ENCODE results near the gene OR8H3. TPM values are rescaled to one million over a fixed set of nuclear protein-coding genes. Genes with fewer than 3 reads are reported as not detected.

The OR8H3 gene, protein sequence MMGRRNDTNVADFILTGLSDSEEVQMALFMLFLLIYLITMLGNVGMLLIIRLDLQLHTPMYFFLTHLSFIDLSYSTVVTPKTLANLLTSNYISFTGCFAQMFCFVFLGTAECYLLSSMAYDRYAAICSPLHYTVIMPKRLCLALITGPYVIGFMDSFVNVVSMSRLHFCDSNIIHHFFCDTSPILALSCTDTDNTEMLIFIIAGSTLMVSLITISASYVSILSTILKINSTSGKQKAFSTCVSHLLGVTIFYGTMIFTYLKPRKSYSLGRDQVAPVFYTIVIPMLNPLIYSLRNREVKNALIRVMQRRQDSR
- polyA plus RNA-seq (2013, experiment 1 of 2), result not detected
- polyA plus RNA-seq (2013, experiment 2 of 2), result not detected

DNA sequence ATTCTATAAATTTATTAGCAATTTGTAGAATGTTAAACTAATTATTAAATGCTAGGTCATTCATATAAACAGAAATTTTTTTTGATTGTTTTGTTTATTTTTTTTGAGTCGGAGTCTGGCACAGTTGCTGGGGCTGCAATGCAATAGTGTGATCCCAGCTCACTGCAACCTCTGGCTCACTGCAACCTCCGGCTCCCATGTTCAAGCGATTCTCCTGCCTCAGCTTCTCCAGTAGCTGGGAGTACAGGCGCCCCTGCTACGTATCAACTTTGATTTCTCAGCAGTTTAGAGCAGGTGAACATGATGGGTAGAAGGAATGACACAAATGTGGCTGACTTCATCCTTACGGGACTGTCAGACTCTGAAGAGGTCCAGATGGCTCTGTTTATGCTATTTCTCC is at the start of gene OR8H3:
Gene OR8H3 (plus strand): TSS at position 301 of the 400 bp plus-strand sequence. CDS start 0 bp downstream, at position 301.
- H3K36me3 ChIP-seq (ENCODE audit: control insufficient read depth in 1 of 2, insufficient read depth in 2 of 2, low read depth in 1 of 2, low read length in 2 of 2), result no peaks in the 10 kb centered on the region
- no peak within 1 kb of the TSS for H2AK5ac ChIP-seq (ENCODE audit: low read length, severe bottlenecking)
- H2AFZ ChIP-seq (ENCODE audit: low read depth, low read length), result no peak within 1 kb of the TSS
- H2BK12ac ChIP-seq (ENCODE audit: low read length in 2 of 2), result no peak within 1 kb of the TSS
- H3K4me1 ChIP-seq (ENCODE audit: control insufficient read depth, insufficient read depth, low read depth, low read length), result no peaks in the 10 kb centered on the region
- no peak within 1 kb of the TSS for H3K9ac ChIP-seq (ENCODE audit: low read length)
- no peak within 1 kb of the TSS for H3K14ac ChIP-seq (ENCODE audit: low read length in 2 of 2)
- 79% methylated on average over 5 of the region's 6 CpGs for WGBS
- H3K18ac ChIP-seq (ENCODE audit: low read depth in 1 of 2, low read length in 2 of 2), result no peak within 1 kb of the TSS
- no peak within 1 kb of the TSS for H3K4me3 ChIP-seq (ENCODE audit: insufficient read depth in 1 of 2, low read depth in 1 of 2, low read length in 2 of 2)
- no peak within 1 kb of the TSS for H4K8ac ChIP-seq (ENCODE audit: low read length)
- H2BK5ac ChIP-seq (ENCODE audit: low read depth, low read length, poor library complexity, severe bottlenecking), result no peak within 1 kb of the TSS
- H3K27me3 ChIP-seq (ENCODE audit: control insufficient read depth in 1 of 2, insufficient read depth in 1 of 2, low read length in 2 of 2), result no peaks in the 10 kb centered on the region
- H2BK120ac ChIP-seq (ENCODE audit: low read depth, low read length), result no peak within 1 kb of the TSS
- DNase-seq, result no peak
- H3K4ac ChIP-seq (ENCODE audit: low read depth in 1 of 2, low read length in 2 of 2), result no peak within 1 kb of the TSS
- no peak within 1 kb of the TSS for H3K4me2 ChIP-seq (ENCODE audit: low read length, poor library complexity, severe bottlenecking)
- no peak within 1 kb of the TSS for H3K23ac ChIP-seq (ENCODE audit: low read length in 2 of 2)
- no peak within 1 kb of the TSS for H2BK15ac ChIP-seq (ENCODE audit: low read depth, poor library complexity, severe bottlenecking)
- H3K79me1 ChIP-seq (replicated peaks; ENCODE audit: low read length, poor library complexity, severe bottlenecking), result no peaks in the 10 kb centered on the region
- H4K91ac ChIP-seq (ENCODE audit: low read length), result no peak within 1 kb of the TSS
- no peak within 1 kb of the TSS for H3K27ac ChIP-seq (ENCODE audit: low read length, poor library complexity, severe bottlenecking)
- H3K9me3 ChIP-seq (ENCODE audit: control insufficient read depth, low read length), result no peaks in the 10 kb centered on the region

DNA sequence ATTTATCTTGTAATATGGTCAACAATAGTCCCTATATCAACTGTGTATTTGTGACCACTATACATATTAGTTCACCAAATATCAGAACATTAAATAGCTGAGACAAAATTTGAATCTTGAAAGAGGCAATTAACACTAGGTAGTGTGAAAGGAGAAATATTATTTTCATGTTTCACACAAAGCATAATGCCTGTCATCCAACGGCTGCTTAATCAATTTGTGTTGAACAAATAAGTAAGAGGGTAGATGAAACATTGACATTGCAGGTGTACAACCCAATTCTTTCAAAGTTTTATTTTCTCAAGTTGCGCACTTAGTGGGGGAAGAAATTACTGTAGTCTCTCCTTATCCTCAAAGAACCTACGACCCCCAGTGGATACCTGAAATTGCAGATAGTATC is 32.5 kb upstream of the OR8H3 start:
- H3K9me3 ChIP-seq (ENCODE audit: control insufficient read depth, low read length), result no peaks in the 10 kb centered on the region
- H3K4me3 ChIP-seq (ENCODE audit: insufficient read depth in 1 of 2, low read depth in 1 of 2, low read length in 2 of 2), result no peak overlapping the region
- no peak overlapping the region for H2BK15ac ChIP-seq (ENCODE audit: low read depth, poor library complexity, severe bottlenecking)
- H2AK5ac ChIP-seq (ENCODE audit: low read length, severe bottlenecking), result no peak overlapping the region
- H3K9ac ChIP-seq (ENCODE audit: low read length), result no peak overlapping the region
- H3K4me1 ChIP-seq (ENCODE audit: control insufficient read depth, insufficient read depth, low read depth, low read length), result no peaks in the 10 kb centered on the region
- no peak overlapping the region for H2BK120ac ChIP-seq (ENCODE audit: low read depth, low read length)
- no peak overlapping the region for H2AFZ ChIP-seq (ENCODE audit: low read depth, low read length)
- H3K36me3 ChIP-seq (ENCODE audit: control insufficient read depth in 1 of 2, insufficient read depth in 2 of 2, low read depth in 1 of 2, low read length in 2 of 2), result no peaks in the 10 kb centered on the region
- no peak overlapping the region for H4K91ac ChIP-seq (ENCODE audit: low read length)
- no peak overlapping the region for H2BK5ac ChIP-seq (ENCODE audit: low read depth, low read length, poor library complexity, severe bottlenecking)
- WGBS, result no CpG with 5 or more reads among the region's 3 CpGs
- H3K18ac ChIP-seq (ENCODE audit: low read depth in 1 of 2, low read length in 2 of 2), result no peak overlapping the region
- H3K4me2 ChIP-seq (ENCODE audit: low read length, poor library complexity, severe bottlenecking), result no peak overlapping the region
- no peak for DNase-seq
- no peaks in the 10 kb centered on the region for H3K79me1 ChIP-seq (replicated peaks; ENCODE audit: low read length, poor library complexity, severe bottlenecking)
- H3K4ac ChIP-seq (ENCODE audit: low read depth in 1 of 2, low read length in 2 of 2), result no peak overlapping the region
- no peak overlapping the region for H4K8ac ChIP-seq (ENCODE audit: low read length)
- no peak overlapping the region for H2BK12ac ChIP-seq (ENCODE audit: low read length in 2 of 2)
- no peak overlapping the region for H3K23ac ChIP-seq (ENCODE audit: low read length in 2 of 2)
- no peak overlapping the region for H3K27ac ChIP-seq (ENCODE audit: low read length, poor library complexity, severe bottlenecking)
- H3K14ac ChIP-seq (ENCODE audit: low read length in 2 of 2), result no peak overlapping the region
- H3K27me3 ChIP-seq (ENCODE audit: control insufficient read depth in 1 of 2, insufficient read depth in 1 of 2, low read length in 2 of 2), result no peaks in the 10 kb centered on the region

GRCh38 chr11:56093008-56093407 is 29.2 kb upstream of the OR8H3 start, which contains the start of gene OR8I2:
Gene OR8I2, plus strand, starts transcription at chr11:56093308. Its CDS starts 0 bp downstream, at chr11:56093308.
- no peaks in the 10 kb centered on the region for H3K79me1 ChIP-seq (replicated peaks; ENCODE audit: low read length, poor library complexity, severe bottlenecking)
- H4K8ac ChIP-seq (ENCODE audit: low read length), result no peak within 1 kb of the TSS
- H2BK5ac ChIP-seq (ENCODE audit: low read depth, low read length, poor library complexity, severe bottlenecking), result no peak within 1 kb of the TSS
- no peak within 1 kb of the TSS for H3K4me3 ChIP-seq (ENCODE audit: insufficient read depth in 1 of 2, low read depth in 1 of 2, low read length in 2 of 2)
- no peak within 1 kb of the TSS for H2BK12ac ChIP-seq (ENCODE audit: low read length in 2 of 2)
- no peaks in the 10 kb centered on the region for H3K4me1 ChIP-seq (ENCODE audit: control insufficient read depth, insufficient read depth, low read depth, low read length)
- H3K14ac ChIP-seq (ENCODE audit: low read length in 2 of 2), result no peak within 1 kb of the TSS
- no peak within 1 kb of the TSS for H2BK120ac ChIP-seq (ENCODE audit: low read depth, low read length)
- no peak for DNase-seq
- H3K9me3 ChIP-seq (ENCODE audit: control insufficient read depth, low read length), result no peaks in the 10 kb centered on the region
- H3K18ac ChIP-seq (ENCODE audit: low read depth in 1 of 2, low read length in 2 of 2), result no peak within 1 kb of the TSS
- no peak within 1 kb of the TSS for H3K27ac ChIP-seq (ENCODE audit: low read length, poor library complexity, severe bottlenecking)
- H4K91ac ChIP-seq (ENCODE audit: low read length), result no peak within 1 kb of the TSS
- no peak within 1 kb of the TSS for H3K4me2 ChIP-seq (ENCODE audit: low read length, poor library complexity, severe bottlenecking)
- H3K4ac ChIP-seq (ENCODE audit: low read depth in 1 of 2, low read length in 2 of 2), result no peak within 1 kb of the TSS
- H2AFZ ChIP-seq (ENCODE audit: low read depth, low read length), result no peak within 1 kb of the TSS
- no peaks in the 10 kb centered on the region for H3K36me3 ChIP-seq (ENCODE audit: control insufficient read depth in 1 of 2, insufficient read depth in 2 of 2, low read depth in 1 of 2, low read length in 2 of 2)
- no peak within 1 kb of the TSS for H2AK5ac ChIP-seq (ENCODE audit: low read length, severe bottlenecking)
- no peak within 1 kb of the TSS for H2BK15ac ChIP-seq (ENCODE audit: low read depth, poor library complexity, severe bottlenecking)
- H3K27me3 ChIP-seq (ENCODE audit: control insufficient read depth in 1 of 2, insufficient read depth in 1 of 2, low read length in 2 of 2), result no peaks in the 10 kb centered on the region
- no peak within 1 kb of the TSS for H3K23ac ChIP-seq (ENCODE audit: low read length in 2 of 2)
- no peak within 1 kb of the TSS for H3K9ac ChIP-seq (ENCODE audit: low read length)
- 84% methylated on average over 1 of the region's 3 CpGs for WGBS

DNA sequence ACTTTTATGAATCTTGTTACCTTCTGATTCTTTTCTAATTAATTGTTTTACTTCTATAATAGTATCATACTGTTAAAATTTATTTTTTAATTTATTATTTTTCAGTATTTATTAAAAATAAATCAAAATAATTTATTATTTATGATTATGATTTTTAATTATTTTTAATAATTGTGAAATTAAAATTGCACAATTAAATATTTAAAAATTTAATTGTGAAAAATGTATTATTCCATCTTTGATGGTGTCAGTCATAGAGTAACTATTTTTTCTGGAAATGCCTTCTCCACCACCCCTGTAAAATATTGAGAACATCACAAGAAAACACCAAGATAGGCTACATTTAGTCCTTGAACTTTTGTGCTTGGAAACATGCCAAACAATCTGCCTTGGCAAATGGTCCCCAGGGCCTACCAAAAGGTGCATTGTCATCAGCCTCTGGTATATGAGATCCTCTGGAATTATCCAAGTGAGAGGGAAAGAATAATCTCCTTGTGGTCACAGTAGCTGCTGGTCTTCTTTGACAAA is 18.9 kb upstream of the OR8H3 start, which contains the start of gene OR8H2:
Gene OR8H2 (plus strand): TSS at position 478 of the 528 bp plus-strand sequence. CDS start 1,356 bp downstream, outside the sequence.
- Histone ChIP-seq H2BK5ac (ENCODE audit: low read depth, low read length, poor library complexity, severe bottlenecking) (no peak within 1 kb of the TSS), H3K4me3 (ENCODE audit: insufficient read depth in 1 of 2, low read depth in 1 of 2, low read length in 2 of 2) (no peak within 1 kb of the TSS), H3K36me3 (ENCODE audit: control insufficient read depth in 1 of 2, insufficient read depth in 2 of 2, low read depth in 1 of 2, low read length in 2 of 2) (no peaks in the 10 kb centered on the region), H3K4me1 (ENCODE audit: control insufficient read depth, insufficient read depth, low read depth, low read length) (no peaks in the 10 kb centered on the region), H2AFZ (ENCODE audit: low read depth, low read length) (no peak within 1 kb of the TSS), H3K4ac (ENCODE audit: low read depth in 1 of 2, low read length in 2 of 2) (no peak within 1 kb of the TSS), H3K9me3 (ENCODE audit: control insufficient read depth, low read length) (peaks cover 5% of the 10 kb centered on the region), H2BK120ac (ENCODE audit: low read depth, low read length) (no peak within 1 kb of the TSS), H3K27me3 (ENCODE audit: control insufficient read depth in 1 of 2, insufficient read depth in 1 of 2, low read length in 2 of 2) (no peaks in the 10 kb centered on the region), H2BK12ac (ENCODE audit: low read length in 2 of 2) (no peak within 1 kb of the TSS), H3K79me1 (replicated peaks; ENCODE audit: low read length, poor library complexity, severe bottlenecking) (no peaks in the 10 kb centered on the region), H3K23ac (ENCODE audit: low read length in 2 of 2) (no peak within 1 kb of the TSS), H3K9ac (ENCODE audit: low read length) (no peak within 1 kb of the TSS), H4K8ac (ENCODE audit: low read length) (no peak within 1 kb of the TSS), H3K14ac (ENCODE audit: low read length in 2 of 2) (no peak within 1 kb of the TSS), H2BK15ac (ENCODE audit: low read depth, poor library complexity, severe bottlenecking) (no peak within 1 kb of the TSS), H3K4me2 (ENCODE audit: low read length, poor library complexity, severe bottlenecking) (no peak within 1 kb of the TSS), H4K91ac (ENCODE audit: low read length) (no peak within 1 kb of the TSS), H3K27ac (ENCODE audit: low read length, poor library complexity, severe bottlenecking) (no peak within 1 kb of the TSS), H2AK5ac (ENCODE audit: low read length, severe bottlenecking) (no peak within 1 kb of the TSS), H3K18ac (ENCODE audit: low read depth in 1 of 2, low read length in 2 of 2) (no peak within 1 kb of the TSS)
- no peak for DNase-seq
